Central memory CD8-positive, alpha-beta T cell (primary cell): ENCODE results near the gene CHDH.

Source experiments
- ATAC-seq: fragments of 150-1000 bp; cut with Tn5 transposase; replicated peaks from 2 replicates; pipeline ENCODE4 v1.10.0; 2022; ENCODE audit warnings: mild to moderate bottlenecking, moderate FRiP score, moderate number of reproducible peaks; ENCODE audit not compliant: poor library complexity, severe bottlenecking; ENCODE audit errors: extremely low read depth
- DNase-seq, 2 donors: peaks; one replicate each; pipeline ENCODE4 v3.0.0; 2021; ENCODE audit warnings: low spot score in 2 of 2
- H3K27ac Mint-ChIP-seq: one replicate; pipeline ENCODE4 v1.8.0; 2022; ENCODE audit warnings: low read depth, mild to moderate bottlenecking, moderate library complexity, mixed read lengths
- H3K27me3 Mint-ChIP-seq: one replicate; pipeline ENCODE4 v1.8.0; 2022; ENCODE audit warnings: mixed read lengths
- H3K36me3 Mint-ChIP-seq: one replicate; pipeline ENCODE4 v1.8.0; 2022; ENCODE audit warnings: mild to moderate bottlenecking, moderate library complexity, mixed read lengths; ENCODE audit not compliant: insufficient read depth
- H3K4me1 Mint-ChIP-seq: one replicate; pipeline ENCODE4 v1.8.0; 2022; ENCODE audit warnings: mixed read lengths
- H3K4me3 Mint-ChIP-seq: one replicate; pipeline ENCODE4 v1.8.0; 2022; ENCODE audit warnings: mild to moderate bottlenecking, moderate library complexity, mixed read lengths
- H3K9me3 Mint-ChIP-seq: one replicate; pipeline ENCODE4 v1.8.0; 2022; ENCODE audit warnings: mixed read lengths

Gene CHDH

GRCh38 chr3:53778153-53778552, 68.1 kb downstream of the CHDH start:
- no peak for DNase-seq
- Mint-ChIP-seq H3K4me1 (no peaks in the 10 kb centered on the region), H3K27me3 (peaks cover 14% of the 10 kb centered on the region), H3K9me3 (no peaks in the 10 kb centered on the region), H3K4me3 (no peak overlapping the region), H3K36me3 (no peaks in the 10 kb centered on the region), H3K27ac (no peak overlapping the region)
- no peak for ATAC-seq

GRCh38 chr3:53777468-53777867, 68.8 kb downstream of the CHDH start:
- Mint-ChIP-seq H3K36me3 (no peaks in the 10 kb centered on the region), H3K27me3 (peaks cover 21% of the 10 kb centered on the region), H3K27ac (no peak overlapping the region), H3K4me3 (no peak overlapping the region), H3K9me3 (no peaks in the 10 kb centered on the region), H3K4me1 (no peaks in the 10 kb centered on the region)
- ATAC-seq (no peak), DNase-seq (no peak)

- ATAC-seq: no peak
Observed at GRCh38 chr3:53776494-53777101, 69.6 kb downstream of the CHDH start.

GRCh38 chr3:53775834-53776251, 70.4 kb downstream of the CHDH start:
- no peaks in the 10 kb centered on the region for H3K36me3 Mint-ChIP-seq
- no peaks in the 10 kb centered on the region for H3K9me3 Mint-ChIP-seq
- H3K27me3 Mint-ChIP-seq: peaks cover 37% of the 10 kb centered on the region
- no peaks in the 10 kb centered on the region for H3K4me1 Mint-ChIP-seq
- no peak overlapping the region for H3K27ac Mint-ChIP-seq
- DNase-seq (no peak), ATAC-seq (no peak)
- H3K4me3 Mint-ChIP-seq: no peak overlapping the region

More at GRCh38 chr3:53776494-53777101, 69.6 kb downstream of the CHDH start:
- no peak for DNase-seq
- Mint-ChIP-seq H3K9me3 (no peaks in the 10 kb centered on the region), H3K27me3 (peaks cover 29% of the 10 kb centered on the region), H3K27ac (no peak overlapping the region), H3K4me3 (no peak overlapping the region), H3K4me1 (no peaks in the 10 kb centered on the region), H3K36me3 (no peaks in the 10 kb centered on the region)

DNA sequence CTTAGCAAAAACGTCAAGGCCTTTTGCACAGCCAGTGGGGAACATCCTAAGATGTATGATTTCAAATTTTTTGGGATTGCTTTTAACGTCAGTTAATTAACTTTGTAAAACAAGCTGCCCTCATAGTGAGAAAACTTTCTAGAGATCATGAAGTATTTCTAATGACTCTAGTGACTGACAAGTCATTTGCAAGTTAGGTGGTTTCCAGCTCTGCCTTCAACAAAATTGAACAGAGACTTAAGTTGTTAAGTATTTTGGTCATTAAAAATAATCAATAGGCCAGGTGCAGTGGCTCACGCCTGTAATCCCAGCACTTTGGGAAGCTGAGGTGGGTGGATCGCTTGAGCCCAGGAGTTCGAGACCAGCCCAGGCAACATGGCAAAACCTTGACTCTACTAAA, 71.2 kb downstream of the CHDH start:
- Mint-ChIP-seq H3K4me1 (no peaks in the 10 kb centered on the region), H3K27ac (no peak overlapping the region), H3K4me3 (no peak overlapping the region), H3K27me3 (peaks cover 45% of the 10 kb centered on the region), H3K36me3 (no peaks in the 10 kb centered on the region), H3K9me3 (no peaks in the 10 kb centered on the region)
- no peak for ATAC-seq
- no peak for DNase-seq

DNA sequence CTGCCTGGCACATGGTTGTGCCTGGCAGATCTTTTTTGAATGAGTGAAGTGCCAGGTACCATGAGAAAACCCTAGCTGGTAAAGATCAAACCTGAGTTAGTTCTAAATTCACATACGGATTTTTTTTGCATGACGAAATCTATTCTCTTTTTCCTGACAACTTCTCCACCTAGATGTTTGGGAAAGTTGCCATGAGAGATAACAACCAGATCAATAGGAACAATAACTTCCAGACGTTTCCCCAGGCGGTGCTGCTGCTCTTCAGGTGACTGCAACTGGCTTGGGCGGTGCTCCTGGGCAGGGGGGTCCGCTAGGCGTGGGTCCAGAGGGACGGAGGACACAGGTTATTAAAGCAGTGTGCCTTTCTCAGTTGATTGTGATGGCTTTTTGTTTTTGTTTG, 71.8 kb downstream of the CHDH start:
- H3K4me3 Mint-ChIP-seq: no peak overlapping the region
- H3K4me1 Mint-ChIP-seq: no peaks in the 10 kb centered on the region
- DNase-seq (no peak), ATAC-seq (no peak)
- no peaks in the 10 kb centered on the region for H3K9me3 Mint-ChIP-seq
- H3K27me3 Mint-ChIP-seq: peaks cover 46% of the 10 kb centered on the region
- no peak overlapping the region for H3K27ac Mint-ChIP-seq
- H3K36me3 Mint-ChIP-seq: no peaks in the 10 kb centered on the region

GRCh38 chr3:53773611-53774368, 72.4 kb downstream of the CHDH start:
- H3K9me3 Mint-ChIP-seq: no peaks in the 10 kb centered on the region
- H3K4me3 Mint-ChIP-seq: no peak overlapping the region
- DNase-seq (no peak), ATAC-seq (no peak)
- no peaks in the 10 kb centered on the region for H3K4me1 Mint-ChIP-seq
- H3K36me3 Mint-ChIP-seq: no peaks in the 10 kb centered on the region
- peaks cover 46% of the 10 kb centered on the region for H3K27me3 Mint-ChIP-seq
- no peak overlapping the region for H3K27ac Mint-ChIP-seq

GRCh38 chr3:53773021-53773436, 73.2 kb downstream of the CHDH start:
- Mint-ChIP-seq H3K9me3 (no peaks in the 10 kb centered on the region), H3K27ac (no peak overlapping the region), H3K4me1 (no peaks in the 10 kb centered on the region), H3K36me3 (no peaks in the 10 kb centered on the region), H3K4me3 (no peak overlapping the region), H3K27me3 (peaks cover 46% of the 10 kb centered on the region)
- DNase-seq: no peak
- no peak for ATAC-seq

- H3K27ac Mint-ChIP-seq: no peak overlapping the region
- ATAC-seq: no peak
- no peaks in the 10 kb centered on the region for H3K9me3 Mint-ChIP-seq
- H3K4me3 Mint-ChIP-seq: no peak overlapping the region
- no peaks in the 10 kb centered on the region for H3K36me3 Mint-ChIP-seq
- DNase-seq: no peak
- peaks cover 46% of the 10 kb centered on the region for H3K27me3 Mint-ChIP-seq
- no peaks in the 10 kb centered on the region for H3K4me1 Mint-ChIP-seq
Observed at GRCh38 chr3:53772562-53772961, 73.7 kb downstream of the CHDH start.

- Mint-ChIP-seq H3K4me1 (no peaks in the 10 kb centered on the region), H3K36me3 (no peaks in the 10 kb centered on the region), H3K27ac (no peak overlapping the region), H3K4me3 (no peak overlapping the region), H3K27me3 (peaks cover 36% of the 10 kb centered on the region), H3K9me3 (no peaks in the 10 kb centered on the region)
- DNase-seq: no peak
- no peak for ATAC-seq
Observed at GRCh38 chr3:53768478-53769459, 77.5 kb downstream of the CHDH start.

DNA sequence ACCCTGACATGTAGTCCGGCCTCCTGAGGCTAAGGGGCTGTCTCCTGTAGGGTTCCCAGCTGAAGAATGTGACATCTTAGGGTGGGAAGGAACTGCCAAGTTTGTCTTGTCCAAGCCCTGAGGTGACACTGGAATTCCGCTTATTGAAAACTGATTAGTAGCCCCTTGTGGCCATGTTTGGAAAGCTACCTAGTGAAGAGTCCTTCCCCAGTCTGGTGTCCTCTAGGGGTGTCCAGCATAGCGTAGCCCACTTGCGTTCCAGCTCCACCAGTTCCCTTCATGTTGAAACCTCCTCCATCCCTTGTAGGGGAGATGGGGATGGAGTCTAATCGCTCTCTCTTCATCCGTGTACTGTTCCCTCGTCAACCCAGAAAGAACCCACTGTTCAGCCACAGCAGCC, 79.5 kb downstream of the CHDH start:
- peaks cover 18% of the 10 kb centered on the region for H3K27me3 Mint-ChIP-seq
- H3K4me3 Mint-ChIP-seq: no peak overlapping the region
- no peak for DNase-seq
- no peaks in the 10 kb centered on the region for H3K36me3 Mint-ChIP-seq
- H3K4me1 Mint-ChIP-seq: no peaks in the 10 kb centered on the region
- no peak for ATAC-seq
- H3K9me3 Mint-ChIP-seq: no peaks in the 10 kb centered on the region
- no peak overlapping the region for H3K27ac Mint-ChIP-seq

DNA sequence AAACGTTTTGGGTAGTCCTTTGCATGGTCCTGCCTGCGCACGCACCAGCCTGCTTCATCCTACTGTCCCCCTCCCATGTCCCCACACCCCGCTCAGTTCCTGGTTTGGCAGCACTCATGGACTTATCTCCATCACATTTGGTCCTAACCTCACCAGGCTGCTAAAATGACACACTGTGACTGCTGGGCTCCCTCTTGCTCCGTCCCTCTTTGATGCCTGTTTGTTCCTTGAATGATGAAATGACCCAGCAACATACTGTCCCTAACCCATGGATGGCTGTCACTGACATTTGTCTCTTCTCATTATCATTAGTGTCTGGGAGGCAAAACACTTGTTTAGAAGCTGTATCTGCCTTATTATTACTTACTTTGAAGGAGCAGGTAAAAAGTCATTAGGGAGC, 80.5 kb downstream of the CHDH start:
- H3K4me3 Mint-ChIP-seq: no peak overlapping the region
- H3K9me3 Mint-ChIP-seq: no peaks in the 10 kb centered on the region

More for the DNA sequence above, 80.5 kb downstream of the CHDH start:
- no peak for DNase-seq
- H3K4me1 Mint-ChIP-seq: no peaks in the 10 kb centered on the region
- no peak for ATAC-seq
- H3K27me3 Mint-ChIP-seq: peaks cover 9% of the 10 kb centered on the region
- H3K36me3 Mint-ChIP-seq: no peaks in the 10 kb centered on the region
- H3K27ac Mint-ChIP-seq: no peak overlapping the region
